DMS53 treated with DMSO at 0.1 percent for 48 hours (cell line): ENCODE data around the gene MOB4.
"Not testable (repeated sequence)": the region's sequence is repeated elsewhere in the genome, so short reads cannot be mapped to it uniquely, and the experiment has no call there.

Experiments
- DNase-seq: peaks from one replicate; lab custom pipeline; 2025; ENCODE audit not compliant: unreplicated experiment; lab: John Stamatoyannopoulos, UW

The MOB4 gene

DNA sequence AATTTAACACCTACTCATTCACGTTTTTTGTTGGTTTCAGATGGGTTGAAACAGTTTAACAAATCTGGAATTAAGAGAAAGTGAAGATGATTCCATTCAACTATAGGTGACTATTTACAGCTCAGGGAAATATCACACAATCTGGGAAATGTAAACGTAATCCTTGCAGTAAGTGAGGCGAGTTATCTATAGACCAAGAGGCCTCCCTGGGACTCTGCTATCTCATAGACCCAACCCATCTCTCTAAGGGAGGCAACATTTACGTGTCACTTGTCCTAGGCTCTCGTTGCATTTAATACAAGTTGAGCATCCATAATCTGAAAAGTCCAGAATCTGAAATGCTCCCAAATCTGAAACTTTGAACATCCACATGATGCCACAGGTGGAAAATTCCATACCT is 2.0 kb upstream of the MOB4 start:
- DNase-seq: no peak

DNA sequence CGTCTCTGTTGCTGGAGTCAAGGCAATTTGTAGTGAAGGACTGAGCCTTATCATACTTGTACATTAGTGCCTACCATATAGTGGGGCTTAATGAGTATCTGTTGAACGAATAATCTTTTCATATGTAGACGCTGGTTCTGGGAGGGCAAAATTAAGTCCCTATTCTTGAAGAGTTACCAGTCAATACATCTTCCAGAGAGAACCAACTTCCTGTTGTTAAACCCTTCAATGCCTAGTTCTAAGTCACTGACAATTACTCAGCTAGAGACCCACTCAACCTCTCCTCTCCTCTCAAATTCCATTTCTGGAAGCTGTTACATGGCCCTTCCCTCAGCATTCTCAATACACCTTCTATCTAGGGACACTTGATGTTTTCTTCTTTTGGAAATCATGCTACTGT is 1.1 kb upstream of the MOB4 start:
- peak; percentile 45 for DNase-seq

DNA sequence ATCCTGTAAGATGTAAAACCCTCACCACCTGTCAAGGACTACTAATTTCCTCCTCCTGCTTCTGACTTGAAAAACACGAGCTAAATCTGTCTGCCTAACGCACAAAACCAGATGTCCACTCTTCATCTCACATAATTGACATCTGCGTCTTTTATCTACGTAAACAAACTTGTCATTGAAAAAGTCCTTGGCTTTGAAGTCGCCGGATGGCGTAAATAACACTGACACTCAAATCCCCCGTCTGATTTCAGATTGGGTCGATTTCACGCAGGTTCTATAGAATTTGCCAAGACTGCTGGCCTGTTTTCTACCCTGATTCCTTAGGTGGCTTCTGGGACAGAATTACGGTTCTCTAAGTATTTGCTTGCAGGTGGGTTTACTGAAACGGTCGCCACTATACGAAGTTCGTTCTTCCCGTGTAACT is 539 bp upstream of the MOB4 start:
- peak; percentile 76 for DNase-seq

DNA sequence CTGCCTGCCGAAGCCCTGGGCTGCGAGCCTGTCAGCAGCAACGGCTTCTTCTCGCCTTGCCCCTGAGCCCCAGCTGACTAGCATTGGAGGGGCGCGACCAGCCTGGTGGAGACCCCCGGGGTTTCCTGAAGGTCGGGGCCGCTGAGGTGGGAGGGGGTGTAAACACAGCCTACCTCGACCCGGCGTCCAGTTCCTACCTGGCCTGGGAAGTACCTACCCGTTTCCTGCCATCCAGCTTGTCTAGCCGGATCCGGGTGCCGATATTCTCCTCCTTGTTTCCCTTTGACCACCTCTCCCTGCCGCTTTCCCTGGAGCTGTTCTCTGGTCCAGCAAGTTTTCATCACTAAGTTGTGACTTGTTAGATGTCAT is 511 bp downstream of the MOB4 start:
- peak; percentile 41 for DNase-seq

DNA sequence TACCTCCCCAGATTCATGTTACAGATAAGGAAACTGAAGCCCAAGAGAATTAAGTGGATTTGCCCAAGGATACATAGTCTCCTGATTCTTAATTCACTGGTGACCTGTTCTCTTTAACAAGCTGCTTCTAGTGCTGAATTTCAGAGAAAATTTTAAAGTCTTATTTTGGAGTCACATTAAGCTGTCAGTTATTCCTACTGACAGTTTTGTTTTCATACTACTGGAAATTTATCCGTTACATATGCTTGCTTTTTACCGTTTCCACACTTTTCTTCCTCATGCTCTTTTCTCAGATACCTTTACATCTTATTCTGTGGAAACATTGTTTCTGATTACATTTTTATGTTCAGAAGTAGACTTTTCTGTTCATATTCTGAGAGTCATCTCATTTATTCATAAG is 1.3 kb downstream of the MOB4 start:
- DNase-seq: no peak

DNA sequence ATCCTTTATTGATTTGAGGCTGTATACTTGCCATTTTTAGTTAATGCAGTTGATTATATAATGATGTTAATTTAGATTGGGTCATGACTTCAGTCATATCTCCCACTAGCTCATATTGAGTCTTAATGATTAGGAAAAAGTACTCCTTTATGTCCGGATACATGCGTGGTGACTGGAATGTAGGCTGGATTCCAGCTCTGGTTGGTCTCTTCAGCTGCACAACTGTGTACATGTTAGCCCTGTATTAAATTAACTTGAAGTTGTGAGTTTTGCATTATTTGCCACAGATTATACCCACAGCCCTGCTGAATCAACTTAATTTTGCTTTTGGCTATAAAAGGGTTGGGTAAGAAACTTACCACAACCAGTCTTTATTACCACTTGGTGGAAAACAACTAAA is 22.5 kb downstream of the MOB4 start:
- no peak for DNase-seq

DNA sequence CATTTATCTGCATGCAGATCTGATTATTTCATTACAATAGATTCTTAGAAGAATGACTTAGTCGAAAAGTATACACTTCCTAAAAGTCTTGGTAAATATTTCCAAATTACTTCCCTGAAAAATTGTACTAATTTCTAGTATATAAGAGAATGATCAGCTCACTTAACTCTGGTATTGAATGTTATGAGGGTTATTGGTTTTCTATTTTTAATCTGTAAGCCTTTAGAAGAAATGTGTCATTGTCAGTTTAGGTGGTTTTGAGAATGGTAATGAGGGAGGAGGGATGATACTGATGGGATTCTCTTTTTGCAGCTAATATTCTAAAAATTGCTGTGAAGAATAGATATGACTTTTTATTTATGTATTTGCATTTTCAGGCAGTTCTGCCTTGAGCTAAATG is 23.9 kb downstream of the MOB4 start:
- no peak for DNase-seq

DNA sequence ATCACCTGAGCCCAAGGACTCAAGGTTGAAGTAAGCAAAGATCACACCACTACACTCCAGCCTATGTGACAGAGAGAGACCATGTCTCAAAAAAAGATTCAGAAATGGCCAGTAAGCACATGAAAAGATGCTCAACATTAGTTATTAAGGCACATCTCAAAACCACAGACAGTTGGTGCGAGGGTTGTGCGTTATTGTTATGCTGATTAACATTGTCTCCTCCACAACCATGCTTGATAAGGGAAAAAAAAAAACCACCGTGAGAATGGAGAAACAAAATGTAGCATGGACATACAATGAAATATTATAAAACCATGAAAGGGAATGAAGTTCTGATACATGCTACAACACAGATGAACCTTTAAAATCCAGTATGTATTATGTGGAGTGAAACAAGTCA is 27.3 kb downstream of the MOB4 start:
- DNase-seq: no peak

DNA sequence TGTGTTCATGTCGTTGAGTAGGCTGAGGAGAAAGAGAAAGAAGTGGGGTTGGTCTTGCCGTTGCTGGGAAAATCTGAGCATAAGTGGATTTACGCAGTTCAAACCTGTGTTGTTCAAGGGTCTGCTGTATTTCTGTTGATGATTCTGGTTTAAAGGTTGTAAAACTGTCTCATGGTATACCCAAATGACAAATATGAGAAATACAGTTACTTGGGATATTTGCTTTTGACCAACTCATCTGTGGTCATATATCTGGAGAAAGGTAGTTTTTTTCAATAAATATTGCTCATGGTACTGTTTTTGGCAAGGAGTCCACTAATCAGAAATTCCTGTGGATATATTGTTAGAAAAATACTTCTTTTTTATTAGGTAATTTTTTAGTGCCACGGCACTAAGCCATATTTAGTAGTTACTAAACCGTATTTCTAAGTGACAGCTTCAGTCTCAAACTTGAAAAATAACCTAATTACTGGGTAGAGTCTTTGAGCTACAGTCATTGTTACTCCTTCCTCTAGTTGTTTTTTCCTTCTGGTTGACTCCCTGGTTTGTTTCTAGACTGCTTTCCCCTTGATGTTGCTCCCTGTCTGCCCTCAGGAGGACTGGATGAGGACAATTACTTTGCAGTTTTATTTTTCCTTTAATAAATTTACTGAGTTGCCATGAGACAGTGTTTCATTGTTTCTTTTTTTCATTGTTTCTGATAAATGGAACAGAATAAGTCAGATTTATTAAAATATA is 31.5 kb downstream of the MOB4 start:
- DNase-seq: no peak

DNA sequence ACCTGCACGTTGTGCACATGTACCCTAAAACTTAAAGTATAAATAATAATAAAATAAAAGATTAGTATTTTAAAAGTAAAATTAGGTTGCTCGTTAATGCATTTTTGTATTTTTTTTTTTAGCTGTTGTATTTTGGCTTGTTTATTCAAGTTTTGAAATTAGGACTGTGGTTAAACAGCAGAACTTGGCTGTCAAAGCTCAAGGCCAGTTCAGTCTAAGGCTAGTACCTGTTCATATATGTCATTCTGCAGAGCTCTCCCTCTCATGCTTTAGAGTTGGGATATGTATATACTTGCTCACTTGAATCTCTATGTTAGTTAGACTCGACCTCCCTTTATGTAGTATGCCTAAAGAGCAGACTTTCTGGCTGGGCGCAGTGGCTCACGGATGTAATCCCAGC is 32.7 kb downstream of the MOB4 start:
- DNase-seq: no peak

DNA sequence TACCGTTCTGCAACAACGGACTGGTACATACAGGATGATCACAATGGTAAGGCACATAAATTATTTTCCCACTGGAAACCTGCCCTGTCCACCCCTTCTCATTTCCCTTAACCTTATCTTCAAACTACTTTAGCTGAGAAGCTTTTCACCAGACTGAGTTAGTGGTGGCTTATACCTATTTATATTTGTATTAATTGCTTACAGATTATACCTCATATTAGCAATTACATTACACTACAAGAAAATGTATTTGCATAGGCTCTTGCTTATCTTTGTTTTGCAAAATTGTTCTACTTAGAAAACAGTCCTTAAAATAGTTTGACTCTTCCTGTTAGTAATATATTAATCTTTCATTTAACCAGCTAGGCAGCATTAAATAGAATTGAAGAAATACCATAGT is 35.4 kb downstream of the MOB4 start:
- DNase-seq: not testable (repeated sequence)

DNA sequence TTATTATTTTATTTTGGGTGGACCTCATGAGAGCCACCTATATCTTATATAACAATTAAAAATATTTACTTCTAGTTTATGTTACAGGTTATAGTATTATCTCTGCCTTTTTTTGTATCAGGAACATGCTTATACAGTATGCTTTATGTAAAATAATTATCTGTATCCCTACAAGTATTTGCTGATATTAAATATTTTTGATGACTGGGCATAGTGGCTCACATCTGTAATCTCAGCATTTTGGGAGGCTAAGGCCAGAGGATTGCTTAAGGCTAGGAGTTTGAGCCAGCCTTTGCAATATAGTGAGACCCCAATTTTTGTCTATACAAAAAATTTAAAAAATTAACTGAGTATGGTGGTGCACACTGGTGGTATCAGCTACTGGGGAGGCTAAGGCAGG is 39.6 kb downstream of the MOB4 start:
- DNase-seq: no peak

DNA sequence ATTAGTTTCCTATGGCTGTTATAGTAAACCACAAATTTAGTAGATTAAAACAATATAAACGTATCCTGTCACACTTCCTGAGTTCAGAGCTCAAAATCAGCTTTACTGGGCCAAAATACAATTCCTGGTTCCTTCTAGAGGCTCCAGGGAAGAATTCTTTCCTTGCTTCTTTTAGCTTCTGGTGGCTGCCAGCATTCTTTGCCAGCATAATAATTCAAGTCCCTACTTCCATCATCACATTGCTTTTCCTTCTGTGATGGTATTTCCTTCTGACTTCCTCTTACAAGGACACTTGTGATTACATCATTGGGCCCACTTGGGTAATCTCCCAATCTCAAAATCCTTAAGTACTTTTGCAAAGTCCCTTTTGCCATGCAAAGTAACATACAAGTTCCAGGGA is 40.6 kb downstream of the MOB4 start:
- DNase-seq: no peak

DNA sequence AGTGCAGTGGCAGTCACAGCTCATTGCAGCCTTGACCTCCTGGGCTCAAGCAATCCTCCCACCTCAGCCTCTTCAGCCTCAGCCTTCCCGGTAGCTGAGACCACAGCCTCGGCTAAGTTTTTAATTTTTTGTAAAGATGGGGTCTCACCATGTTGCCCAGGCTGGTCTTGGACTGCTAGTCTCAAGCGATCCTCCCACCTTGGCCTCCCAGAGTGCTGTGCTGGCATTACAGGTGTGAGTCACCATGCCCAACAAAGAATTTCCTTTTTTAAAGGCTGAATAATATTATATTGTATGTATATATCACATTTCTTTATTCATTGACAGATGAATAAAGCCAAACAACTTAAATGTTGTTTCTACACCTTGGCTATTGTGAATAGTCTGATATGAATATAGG is 42.5 kb downstream of the MOB4 start:
- no peak for DNase-seq

DNA sequence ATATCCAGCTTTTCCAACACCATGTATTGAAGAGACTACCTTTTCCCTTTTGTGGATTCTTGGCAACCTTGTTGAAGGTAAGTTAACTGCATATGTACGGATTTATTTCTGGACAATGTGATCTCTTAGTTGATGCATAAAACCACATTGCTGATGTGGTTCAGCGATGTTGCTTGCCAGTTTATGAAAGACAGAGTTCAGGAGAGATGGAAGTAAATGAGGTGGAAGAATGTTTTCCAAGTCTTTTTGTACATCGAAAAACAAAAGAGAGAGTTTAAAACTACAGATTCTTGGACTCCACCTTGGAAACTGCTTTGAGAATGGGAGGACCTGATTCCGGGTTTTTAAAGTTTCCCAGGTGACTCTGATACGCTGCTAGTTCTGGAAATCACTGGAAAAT is 43.8 kb downstream of the MOB4 start:
- DNase-seq: no peak

DNA sequence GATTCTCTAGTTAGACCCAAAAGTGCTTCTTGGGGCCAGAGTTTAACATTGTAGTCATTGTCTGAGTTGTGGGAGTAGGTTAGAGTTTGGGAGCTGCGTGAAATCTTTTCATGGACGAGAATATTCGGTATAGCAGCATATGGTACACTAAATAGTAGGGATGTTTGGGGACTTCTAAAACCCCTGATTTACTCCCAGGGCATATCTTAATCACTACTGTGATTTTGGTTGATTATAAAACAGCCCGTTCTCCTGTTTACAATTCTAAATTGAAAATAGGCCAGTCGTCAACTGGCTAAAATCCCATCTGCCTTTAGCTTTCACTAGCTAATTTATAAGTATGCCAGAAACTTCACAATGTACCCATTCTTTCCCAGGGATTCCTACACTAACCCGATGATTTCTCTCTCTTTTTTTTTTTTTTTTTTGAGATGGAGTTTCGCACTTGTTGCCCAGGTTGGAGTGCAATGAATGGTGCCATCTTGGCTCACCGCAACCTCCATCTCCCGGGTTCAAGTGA is 44.3 kb downstream of the MOB4 start:
- DNase-seq: no peak

DNA sequence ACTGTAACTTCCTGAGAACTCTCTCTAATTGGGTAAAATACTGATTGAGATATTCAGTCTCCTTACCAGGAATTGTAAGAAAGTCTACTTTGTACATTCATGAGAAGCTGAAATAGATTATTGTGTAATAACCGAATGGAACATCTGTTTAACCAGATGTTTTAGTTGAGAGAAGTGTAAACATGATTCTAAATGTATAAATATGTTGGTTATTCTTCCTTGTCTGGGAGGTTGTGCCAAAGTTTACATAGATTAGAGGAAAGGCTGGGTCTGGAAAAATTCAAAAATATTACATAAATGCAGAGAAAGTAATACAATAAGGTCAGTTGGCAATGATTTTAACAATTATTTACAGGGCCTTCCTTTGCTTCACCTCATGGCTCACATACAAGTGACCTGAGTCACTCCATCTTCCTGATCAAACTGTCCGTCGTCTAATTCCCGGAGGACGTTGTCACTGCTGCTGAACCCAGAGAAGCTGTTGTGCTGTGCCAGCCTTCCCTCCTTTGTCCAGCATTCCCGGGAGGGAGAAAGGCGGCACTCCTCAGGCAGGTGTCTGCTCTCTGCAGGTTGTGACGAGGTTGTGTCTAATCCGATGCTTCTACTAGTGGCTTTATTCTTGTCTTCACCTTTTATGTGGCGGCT is 55.9 kb downstream of the MOB4 start:
- DNase-seq: peak; percentile 45

DNA sequence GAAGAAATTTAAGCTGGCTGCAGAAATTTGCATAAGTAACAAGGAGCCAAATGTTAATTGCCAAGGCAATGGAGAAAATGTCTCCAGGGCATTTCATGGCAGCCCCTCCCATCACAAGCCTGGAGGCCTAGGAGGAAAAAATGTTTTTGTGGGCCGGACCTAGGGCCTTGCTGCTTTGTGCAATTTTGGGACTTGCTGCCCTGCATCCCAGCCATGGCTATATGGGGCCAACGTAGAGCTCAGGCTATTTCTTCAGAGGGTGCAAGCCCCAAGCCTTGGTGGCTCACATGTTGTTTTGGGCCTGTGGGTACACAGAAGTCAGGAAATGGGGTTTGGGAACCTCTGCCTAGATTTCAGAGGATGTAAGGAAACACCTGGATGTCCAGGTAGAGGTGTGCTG is 57.7 kb downstream of the MOB4 start:
- no peak for DNase-seq

DNA sequence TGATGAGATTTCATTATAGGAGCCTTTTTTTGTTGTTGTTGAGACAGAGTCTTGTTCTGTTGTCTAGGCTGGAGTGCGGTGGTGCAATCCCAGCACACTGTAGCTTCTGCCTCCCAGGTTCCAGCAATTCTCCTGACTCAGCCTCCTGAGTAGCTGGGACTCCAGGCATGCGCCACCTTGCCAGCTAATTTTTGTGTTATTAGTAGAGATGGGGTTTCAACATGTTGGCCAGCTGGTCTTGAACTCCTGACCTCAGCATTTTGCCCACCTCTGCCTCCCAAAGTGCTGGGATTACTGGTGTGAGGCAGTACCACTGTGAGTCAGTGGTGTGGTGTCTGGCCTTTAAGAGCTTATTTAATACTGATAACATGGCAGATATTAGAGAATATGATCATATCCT is 60.1 kb downstream of the MOB4 start:
- no peak for DNase-seq

DNA sequence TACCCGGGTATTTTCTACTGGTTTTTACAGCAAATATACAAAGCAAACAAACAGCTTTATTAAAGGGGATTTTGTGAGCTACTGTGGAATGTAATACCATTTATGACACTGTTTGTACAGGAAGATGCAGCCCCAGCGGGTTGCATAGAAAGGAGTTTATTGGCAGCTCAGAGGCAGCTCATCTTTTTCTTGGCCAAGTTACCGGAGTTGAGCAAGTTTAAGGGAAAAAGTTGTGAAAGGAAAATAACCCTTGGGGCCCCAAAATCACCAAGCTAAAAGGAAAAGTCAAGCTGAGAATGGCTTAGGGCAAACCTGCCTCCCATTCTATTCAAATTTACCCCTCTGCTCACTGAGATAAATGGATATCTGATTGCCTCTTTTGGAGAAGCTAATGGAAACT is 60.8 kb downstream of the MOB4 start:
- DNase-seq: peak; percentile 38

DNA sequence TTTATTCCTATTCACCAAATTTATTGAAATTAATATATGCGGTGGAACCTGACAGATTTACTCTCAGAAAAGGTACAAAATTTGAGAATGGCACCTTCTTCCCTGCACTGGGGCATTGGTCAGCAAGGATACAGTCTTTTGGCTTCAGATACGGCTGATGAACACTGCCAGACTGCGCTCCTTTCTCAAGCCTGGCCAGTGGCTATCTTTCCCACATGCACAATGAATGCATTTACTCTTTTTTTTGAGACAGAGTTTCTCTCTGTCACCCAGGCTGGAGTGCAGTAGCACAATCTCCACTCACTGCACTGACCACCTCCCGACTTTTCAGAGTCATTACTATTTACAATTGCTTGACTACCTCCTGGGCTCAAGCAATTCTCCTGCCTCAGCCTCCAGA is 61.6 kb downstream of the MOB4 start:
- no peak for DNase-seq

DNA sequence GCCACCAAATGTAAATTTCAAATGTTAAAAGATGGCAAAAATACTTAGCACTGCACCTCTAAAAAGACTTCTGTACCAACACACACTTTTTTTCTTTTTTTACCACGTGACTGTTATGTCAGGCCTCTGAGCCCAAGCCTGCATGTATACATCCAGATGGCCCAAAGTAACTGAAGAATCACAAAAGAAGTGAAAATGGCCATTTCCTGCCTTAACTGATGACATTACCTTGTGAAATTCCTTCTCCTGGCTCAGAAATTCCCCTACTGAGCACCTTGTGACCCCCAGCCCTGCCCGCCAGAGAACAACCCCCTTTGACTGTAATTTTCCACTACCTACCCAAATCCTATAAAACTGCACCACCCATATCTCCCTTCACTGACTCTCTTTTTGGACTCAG is 62.4 kb downstream of the MOB4 start:
- DNase-seq: not testable (repeated sequence)

DNA sequence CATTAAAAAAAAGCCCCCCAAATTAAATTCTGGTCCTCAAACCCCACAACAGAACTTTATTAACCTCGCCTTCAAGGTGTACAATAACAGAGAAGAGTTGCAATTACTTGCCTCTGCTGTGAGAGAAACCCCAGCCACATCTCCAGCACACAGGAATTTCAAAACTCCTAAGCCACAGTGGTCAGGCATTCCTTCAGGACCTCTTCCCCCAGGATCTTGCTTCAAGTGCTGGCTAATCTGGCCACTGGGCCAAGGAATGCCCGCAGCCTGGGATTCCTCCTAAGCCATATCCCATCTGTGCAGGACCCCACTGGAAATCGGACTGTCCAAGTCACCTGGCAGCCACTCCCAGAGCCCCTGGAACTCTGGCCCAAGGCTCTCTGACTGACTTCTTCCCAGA is 64.3 kb downstream of the MOB4 start:
- not testable (repeated sequence) for DNase-seq
